ELR (cell line): ENCODE measurements around the gene SEC22C.

ENCODE experiments used
- DNase-seq: peaks from one replicate; pipeline ENCODE4 v3.0.0-alpha.2; 2015; ENCODE audit warnings: low read depth

The SEC22C gene

DNA sequence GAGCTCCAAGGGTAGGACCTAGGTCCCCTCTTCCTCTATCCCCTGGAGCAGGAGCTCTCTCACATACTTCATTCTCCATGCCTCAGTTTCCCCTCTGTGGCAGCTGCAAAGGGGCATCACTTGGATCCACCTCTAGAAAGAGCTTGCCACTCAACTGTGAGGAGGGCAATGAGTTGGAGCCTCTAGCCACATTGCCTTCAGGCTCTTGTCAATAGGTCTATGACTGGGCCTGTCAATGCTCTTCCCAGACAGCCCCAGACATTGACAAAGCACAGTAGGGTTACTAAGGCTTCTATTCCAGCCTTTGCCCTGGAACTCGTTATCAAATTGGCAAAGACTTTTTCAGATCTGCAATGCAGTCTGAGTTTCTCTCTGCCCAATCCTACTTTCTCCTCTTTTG, 83.7 kb downstream of the SEC22C start:
- DNase-seq = no peak
